GM12891 (cell line): Measurements from ENCODE around the gene DIS3L.
"Not testable (repeated sequence)": the region's sequence is repeated elsewhere in the genome, so short reads cannot be mapped to it uniquely, and the experiment has no call there.

Source experiments
- PAX5 ChIP-seq: IDR thresholded peaks from 2 replicates; pipeline ENCODE4 v1.6.1; 2011; ENCODE audit warnings: low read length, moderate library complexity, mild to moderate bottlenecking; ENCODE audit not compliant: insufficient read depth, severe bottlenecking
- POLR2A ChIP-seq: IDR thresholded peaks from 2 replicates; pipeline ENCODE4 v1.6.1; 2011; ENCODE audit warnings: low read depth, low read length, control low read depth
- POLR2AphosphoS5 ChIP-seq: IDR thresholded peaks from 2 replicates; pipeline ENCODE4 v1.6.1; 2011; ENCODE audit warnings: low read depth, low read length, control low read depth
- SPI1 ChIP-seq: IDR thresholded peaks from 2 replicates; pipeline ENCODE4 v1.6.1; 2011; ENCODE audit warnings: low read depth, low read length, control low read depth
- TAF1 ChIP-seq: IDR thresholded peaks from 2 replicates; pipeline ENCODE4 v1.6.1; 2011; ENCODE audit warnings: low read depth, low read length, control low read depth

GRCh38 chr15:66381376-66381775 is 88.0 kb downstream of the DIS3L start:
- TF ChIP-seq POLR2AphosphoS5, POLR2A, TAF1, PAX5, SPI1: not testable (repeated sequence)
